Gastroesophageal sphincter (tissue), 4 donors: ENCODE measurements around the gene SNRPA1. TPM values are rescaled to one million over a fixed set of nuclear protein-coding genes. Genes with fewer than 3 reads are reported as not detected.

Experiments
- ATAC-seq: fragments of 150-250 bp; one replicate; pipeline ENCODE4 v1.9.1; 2016; ENCODE audit warnings: mild to moderate bottlenecking, moderate library complexity
- H3K27ac ChIP-seq, 4 donors: fragments of 200-600 bp; sonication (generic) in 3 of 4; 1 replicate in 3 of 4; 2 replicates in 1 of 4; pipeline ENCODE4 v1.5.1; 2016 to 2019
- H3K27me3 ChIP-seq: fragments of 200-600 bp; sonication (generic); one replicate; pipeline ENCODE4 v1.5.1; 2019
- H3K36me3 ChIP-seq, 2 donors: fragments of 200-600 bp; sonication (generic); one replicate each; pipeline ENCODE4 v1.5.1; 2019; ENCODE audit warnings: control low read depth in 1 of 2
- H3K4me1 ChIP-seq, 3 donors: fragments of 200-600 bp; sonication (generic); 1 replicate in 2 of 3; 2 replicates in 1 of 3; pipeline ENCODE4 v1.5.1; 2016 to 2019; ENCODE audit warnings: control low read depth in 2 of 3
- H3K4me3 ChIP-seq, 2 donors: fragments of 200-600 bp; sonication (generic); one replicate each; pipeline ENCODE4 v1.5.1; 2019; ENCODE audit warnings: mild to moderate bottlenecking in 1 of 2, moderate library complexity in 1 of 2
- H3K9me3 ChIP-seq, 3 donors: fragments of 200-600 bp; sonication (generic); one replicate each; pipeline ENCODE4 v1.5.1; 2017 to 2019; ENCODE audit warnings: control low read depth in 2 of 3
- CTCF ChIP-seq, 4 experiments: fragments of 200-600 bp in 2 of 4; fragments of 450-650 bp in 2 of 4; sonication (generic) in 1 of 4; IDR thresholded peaks; one replicate each; pipeline ENCODE4 v1.5.1; 2017 to 2019; ENCODE audit warnings: antibody characterized with exemption in 4 of 4, mild to moderate bottlenecking in 2 of 4, moderate library complexity in 2 of 4
- EP300 ChIP-seq: sonication (generic); formaldehyde crosslinking; IDR thresholded peaks from one replicate; pipeline ENCODE4 v1.6.1; 2017; ENCODE audit warnings: antibody characterized with exemption, mild to moderate bottlenecking
- POLR2A ChIP-seq, 2 donors: fragments of 450-650 bp; IDR thresholded peaks; one replicate each; pipeline ENCODE4 v1.6.1; 2017; ENCODE audit warnings: antibody characterized with exemption in 2 of 2, mild to moderate bottlenecking in 2 of 2, moderate library complexity in 1 of 2
- POLR2AphosphoS5 ChIP-seq: sonication (generic); formaldehyde crosslinking; IDR thresholded peaks from one replicate; pipeline ENCODE4 v1.6.1; 2017; ENCODE audit warnings: antibody characterized with exemption
- WGBS, 2 donors: methylation state at CpG; one replicate each; pipeline ENCODE4 v1.1.5; 2018; ENCODE audit warnings: low coverage in 1 of 2; 5-methylcytosine and 5-hydroxymethylcytosine counted together
- total RNA-seq, 4 donors: library from RNA; depleted of rRNA; stranded (reverse); fragments of >200 nt; gene quantifications; one replicate each; pipeline ENCODE4 v1.1.0, GENCODE V29; 2016

The SNRPA1 gene
- total RNA-seq, 4 donors from 2014 or later: 22.5 to 39.5 (median 27.7) TPM

- H3K27ac ChIP-seq: no peak overlapping the region
- H3K36me3 ChIP-seq: no peaks in the 10 kb centered on the region
- TF ChIP-seq EP300: no peak
- no peak for TF ChIP-seq POLR2A (IDR thresholded peaks at IDR 0.05)
- 62 to 71% methylated on average over 2 to 3 of the region's 10 CpGs for WGBS, 2 donors
- H3K4me3 ChIP-seq: no peak overlapping the region
- peaks cover 31% of the 10 kb centered on the region for H3K27me3 ChIP-seq
- no peaks in the 10 kb centered on the region for H3K4me1 ChIP-seq
- no peaks in the 10 kb centered on the region for H3K9me3 ChIP-seq
- no peak for ATAC-seq
Measured at GRCh38 chr15:101306341-101307047, 11.4 kb upstream of the SNRPA1 start.

- Histone ChIP-seq H3K4me1 (peaks cover 0 to 1% (median 0%) of the 10 kb centered on the region in 3 donors), H3K27me3 (peaks cover 31% of the 10 kb centered on the region), H3K4me3 (no peak overlapping the region), H3K36me3 (no peaks in the 10 kb centered on the region), H3K9me3 (no peaks in the 10 kb centered on the region), H3K27ac (no peak overlapping the region)
- TF ChIP-seq EP300: no peak
- no peak for TF ChIP-seq POLR2A (IDR thresholded peaks at IDR 0.05)
- TF ChIP-seq POLR2AphosphoS5: no peak
- TF ChIP-seq CTCF (IDR thresholded peaks at IDR 0.05): no peak
- no peak for ATAC-seq
- WGBS, 2 donors: 55 to 70% methylated on average over 5 to 6 of the region's 8 CpGs
Measured at GRCh38 chr15:101305820-101306255, 10.8 kb upstream of the SNRPA1 start.

GRCh38 chr15:101303408-101303807, 8.4 kb upstream of the SNRPA1 start:
- H3K27ac ChIP-seq: no peak overlapping the region
- H3K4me3 ChIP-seq: no peak overlapping the region
- H3K27me3 ChIP-seq: peaks cover 13% of the 10 kb centered on the region
- H3K4me1 ChIP-seq: peaks cover 0 to 7% (median 0%) of the 10 kb centered on the region in 3 donors
- no peaks in the 10 kb centered on the region for H3K36me3 ChIP-seq
- ATAC-seq: no peak
- 34 to 100% methylated on average over 1 to 4 of the region's 4 CpGs for WGBS, 2 donors
- H3K9me3 ChIP-seq: no peaks in the 10 kb centered on the region
- no peak for TF ChIP-seq POLR2AphosphoS5
- TF ChIP-seq POLR2A (IDR thresholded peaks at IDR 0.05): no peak
- TF ChIP-seq EP300: no peak
- TF ChIP-seq CTCF (IDR thresholded peaks at IDR 0.05): no peak

- WGBS, 2 donors: 77 to 80% methylated on average over 7 of the region's 9 CpGs
- H3K4me1 ChIP-seq: peaks cover 0 to 42% (median 12%) of the 10 kb centered on the region in 3 donors
- no peak overlapping the region for H3K4me3 ChIP-seq
- no peaks in the 10 kb centered on the region for H3K9me3 ChIP-seq
- no peak for ATAC-seq
- H3K27ac ChIP-seq: no peak overlapping the region
- no peaks in the 10 kb centered on the region for H3K36me3 ChIP-seq
- no peaks in the 10 kb centered on the region for H3K27me3 ChIP-seq
- TF ChIP-seq POLR2AphosphoS5 (no peak), CTCF (IDR thresholded peaks at IDR 0.05) (no peak), EP300 (no peak), POLR2A (IDR thresholded peaks at IDR 0.05) (no peak)
Measured at GRCh38 chr15:101296418-101297405, 1.7 kb upstream of the SNRPA1 start.

- Histone ChIP-seq H3K27me3 (no peaks in the 10 kb centered on the region), H3K9me3 (no peaks in the 10 kb centered on the region), H3K4me1 (peaks cover 0 to 45% (median 12%) of the 10 kb centered on the region in 3 donors), H3K27ac (peak overlapping the region; percentile 87 to 98 (median 97)), H3K4me3 (peak overlapping the region; percentile 89 to 92), H3K36me3 (peaks cover 0 to 3% of the 10 kb centered on the region in 2 donors)
- WGBS, 2 donors: 0% methylated on average over 1 to 7 of the region's 20 CpGs
- TF ChIP-seq POLR2AphosphoS5 (no peak), CTCF (IDR thresholded peaks at IDR 0.05) (no peak), EP300 (no peak), POLR2A (IDR thresholded peaks at IDR 0.05) (no peak)
- ATAC-seq: no peak
Measured at GRCh38 chr15:101295607-101296161, 636 bp upstream of the SNRPA1 start.
